Activated CD4-positive, CD25-positive, alpha-beta regulatory T cell (primary cell): ENCODE results near the gene ZBTB7A.

Source experiments
- DNase-seq, 4 experiments: peaks; one replicate each; lab custom pipeline; 2025; lab: John Stamatoyannopoulos, UW

ZBTB7A gene

DNA sequence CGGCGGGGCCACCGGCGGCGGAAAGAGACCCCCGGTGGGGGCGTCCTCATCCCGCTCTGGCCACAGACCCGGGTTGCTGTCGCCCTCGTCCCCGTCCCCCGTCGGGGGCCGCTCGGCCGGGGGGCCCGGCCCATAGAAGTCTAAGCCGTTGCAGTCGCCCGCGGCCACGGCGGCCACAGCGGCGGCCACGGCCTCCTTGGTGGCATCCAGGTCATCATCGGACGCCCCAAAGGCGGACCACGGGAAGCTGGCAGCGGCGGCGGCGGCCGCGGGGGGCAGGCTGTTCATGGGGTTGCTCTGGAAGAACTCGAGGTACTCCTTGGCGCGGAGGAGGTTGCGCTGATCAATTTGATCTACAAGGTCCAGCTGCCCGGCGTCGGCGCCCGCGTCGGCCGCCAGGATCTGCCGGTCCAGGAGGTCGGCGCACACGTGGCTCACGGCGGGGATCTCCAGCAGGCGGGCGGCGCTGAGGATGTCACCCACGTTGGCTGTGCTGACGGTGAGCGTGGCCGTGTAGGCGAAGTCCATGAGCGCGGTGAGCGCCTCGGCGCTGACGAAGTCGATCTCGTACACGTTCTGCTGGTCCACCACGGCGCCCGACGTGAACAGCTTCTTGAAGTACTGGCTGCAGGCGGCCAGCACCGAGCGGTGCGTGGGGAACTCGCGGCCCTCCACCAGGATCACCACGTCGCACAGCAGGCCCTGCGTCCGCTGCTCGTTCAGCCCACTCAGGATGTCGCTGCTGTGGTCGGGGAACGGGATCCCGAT, 12.1 kb downstream of the ZBTB7A start:
- DNase-seq: no peak

DNA sequence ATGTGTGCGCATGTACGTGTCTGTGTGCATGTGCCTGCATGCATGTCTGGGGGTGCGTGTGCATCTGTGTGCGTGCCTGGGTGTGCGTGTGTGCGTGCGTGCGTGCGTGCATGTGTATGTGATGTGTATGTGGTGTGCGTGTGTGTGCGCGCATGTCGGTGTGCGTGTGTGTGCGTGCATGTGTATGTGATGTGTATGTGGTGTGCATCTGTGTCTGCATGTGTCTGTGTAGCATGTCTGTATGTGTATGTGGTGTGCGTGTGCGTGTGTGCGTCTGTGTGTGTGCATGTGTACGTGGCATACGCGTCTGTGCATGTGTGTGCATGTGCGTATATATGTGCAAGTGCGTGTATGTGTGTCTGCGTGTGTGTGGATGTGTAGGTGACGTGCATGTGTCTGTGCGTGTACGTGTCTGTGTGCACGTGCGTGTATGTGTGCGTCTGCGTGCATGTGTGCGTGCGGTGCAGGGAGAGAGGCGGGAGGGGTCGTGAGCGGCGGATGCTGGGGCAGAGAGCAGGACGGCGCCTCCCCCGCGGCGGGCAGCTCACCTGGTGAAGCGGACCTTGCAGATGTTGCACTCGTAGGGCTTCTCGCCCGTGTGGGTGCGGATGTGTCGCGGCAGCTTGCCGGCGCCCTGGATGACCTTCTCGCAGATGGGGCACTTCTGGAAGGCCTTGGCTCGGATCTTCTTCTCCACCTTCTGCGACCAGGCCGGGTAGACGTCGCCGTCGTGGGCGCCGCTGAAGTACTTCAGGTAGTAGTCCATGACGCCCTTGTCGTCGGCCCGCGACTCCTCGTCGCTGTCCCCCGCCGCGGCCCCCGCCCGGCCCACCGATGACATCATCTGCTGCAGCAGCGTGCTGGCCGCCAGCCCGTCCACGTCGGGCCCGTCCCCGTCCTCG, 13.0 kb downstream of the ZBTB7A start:
- DNase-seq: no peak

DNA sequence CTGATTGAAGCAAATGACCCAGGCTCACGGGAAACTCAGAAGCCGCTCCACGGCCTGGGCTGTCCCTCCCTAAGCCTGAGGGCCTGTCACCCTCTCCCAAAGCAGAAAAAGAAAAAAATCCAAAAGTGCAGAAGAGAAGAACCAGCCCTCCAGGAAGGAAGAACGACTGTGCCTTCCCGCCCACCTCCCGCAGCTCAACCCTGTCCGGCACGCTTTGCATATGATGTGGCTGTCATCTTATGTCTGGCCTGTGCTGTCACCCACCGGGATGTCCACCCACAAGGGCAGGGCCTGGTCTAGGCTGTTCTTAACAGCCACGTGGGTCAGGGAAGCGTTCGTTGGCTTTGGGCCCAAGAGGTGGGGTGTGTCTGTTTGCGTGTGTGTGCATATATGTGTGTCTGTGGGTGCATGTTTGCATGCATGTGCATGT, 13.7 kb downstream of the ZBTB7A start:
- DNase-seq: no peak

DNA sequence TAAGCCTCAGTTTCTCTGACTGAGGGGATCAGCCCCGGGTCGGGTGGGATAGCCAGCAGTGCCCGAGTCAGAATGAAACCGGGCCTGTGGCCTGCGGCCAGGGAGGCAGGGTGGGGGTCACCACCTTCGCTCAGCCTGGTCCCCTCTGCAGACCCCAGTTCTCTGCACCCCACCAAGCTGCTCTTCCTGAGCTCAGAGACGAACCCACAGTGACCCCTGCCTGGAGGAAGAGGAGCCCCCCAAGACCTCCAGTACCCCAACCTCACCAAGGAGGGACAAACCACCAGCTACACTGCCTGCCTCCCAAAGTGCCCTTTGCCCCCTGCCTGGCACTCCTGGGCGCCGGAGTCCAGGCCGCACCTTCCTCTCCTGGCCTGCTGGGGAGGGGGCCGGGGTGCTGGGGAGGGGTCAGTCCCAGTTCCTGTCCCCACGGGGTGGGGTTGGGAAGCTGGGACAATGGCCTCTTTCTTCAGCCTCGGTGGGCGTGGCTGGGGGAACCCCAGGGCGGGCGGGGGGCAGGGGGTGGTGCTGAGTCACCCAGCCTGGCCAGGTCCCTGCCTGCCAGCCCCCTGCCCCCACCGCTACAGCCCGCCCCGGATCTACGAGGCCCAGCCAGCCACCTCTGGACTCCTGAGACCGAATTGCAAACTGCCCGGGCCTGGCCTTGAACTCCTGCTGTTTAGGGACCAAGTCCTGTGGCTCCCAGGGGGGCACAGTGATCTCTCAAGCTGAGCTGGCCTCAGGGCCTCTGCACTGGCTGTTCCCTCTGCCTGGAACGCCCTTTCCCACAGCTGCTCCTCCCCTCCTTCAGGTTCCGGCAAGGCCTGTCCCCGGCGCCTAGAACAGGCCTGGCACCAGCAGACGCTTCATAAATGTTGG, 14.3 kb downstream of the ZBTB7A start:
- DNase-seq: no peak

DNA sequence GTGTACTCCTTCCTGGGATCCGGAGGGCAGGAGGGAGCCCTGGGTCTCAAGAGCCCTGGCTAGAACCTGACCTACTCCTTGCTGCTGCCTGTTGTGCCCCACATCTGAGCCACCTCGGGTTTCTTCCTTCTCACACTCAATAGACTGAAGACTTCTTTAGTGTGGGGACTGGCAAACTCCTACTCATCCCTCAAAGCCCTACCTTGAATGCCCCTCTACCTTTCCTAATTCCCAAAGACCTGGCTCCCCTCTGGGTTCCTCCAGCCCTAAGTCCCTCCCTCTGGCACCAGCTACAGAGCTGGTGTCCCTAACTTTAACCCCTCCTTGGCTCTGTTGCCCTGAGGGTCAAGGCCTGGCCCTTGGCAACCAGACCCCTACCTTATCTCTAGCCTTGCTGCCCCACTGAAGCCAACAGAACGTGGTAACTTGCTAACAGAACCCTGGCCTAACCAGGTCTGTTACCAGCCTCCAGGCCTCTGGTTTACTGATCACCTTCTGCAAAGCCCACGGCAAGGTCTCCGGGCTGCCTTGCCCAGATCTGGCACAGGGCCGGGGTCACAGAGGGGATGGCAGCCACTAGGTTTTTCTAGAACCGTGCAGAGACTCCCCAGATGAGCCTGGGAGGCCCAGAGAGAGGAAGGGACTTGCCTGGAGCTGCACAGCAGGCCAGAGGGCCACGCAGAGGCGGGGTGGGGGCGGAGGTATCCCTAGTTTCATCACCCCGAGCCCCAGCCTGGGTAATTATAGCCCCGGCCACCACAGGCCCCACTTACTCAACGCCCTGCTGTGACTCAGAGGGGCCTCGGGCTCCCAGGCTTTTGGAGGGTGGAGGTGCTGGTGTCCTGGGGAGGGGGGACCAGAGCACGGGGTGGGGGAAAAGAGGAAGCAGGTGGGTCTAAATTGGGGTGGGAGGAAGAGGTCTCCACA, 15.3 kb downstream of the ZBTB7A start:
- no peak for DNase-seq

DNA sequence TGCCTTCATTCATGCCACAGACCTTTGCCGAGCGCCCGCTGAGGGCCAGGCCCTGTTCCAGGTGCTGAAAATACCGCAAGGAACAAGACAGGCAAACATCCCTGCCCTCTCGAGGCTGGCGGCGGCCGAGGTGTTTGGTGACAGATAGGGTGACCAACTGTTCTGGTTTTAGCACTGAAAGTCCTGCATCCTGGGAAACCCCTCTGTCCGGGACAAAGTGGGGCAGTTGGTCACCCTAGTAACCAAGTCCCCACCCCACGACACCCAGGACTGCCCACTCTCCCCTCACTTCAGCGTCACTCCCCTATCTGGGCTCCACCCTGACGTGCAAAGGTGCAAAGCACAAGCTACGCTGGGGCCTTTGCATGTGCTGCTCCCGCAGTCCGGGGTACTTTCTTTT, 17.3 kb downstream of the ZBTB7A start:
- no peak for DNase-seq

DNA sequence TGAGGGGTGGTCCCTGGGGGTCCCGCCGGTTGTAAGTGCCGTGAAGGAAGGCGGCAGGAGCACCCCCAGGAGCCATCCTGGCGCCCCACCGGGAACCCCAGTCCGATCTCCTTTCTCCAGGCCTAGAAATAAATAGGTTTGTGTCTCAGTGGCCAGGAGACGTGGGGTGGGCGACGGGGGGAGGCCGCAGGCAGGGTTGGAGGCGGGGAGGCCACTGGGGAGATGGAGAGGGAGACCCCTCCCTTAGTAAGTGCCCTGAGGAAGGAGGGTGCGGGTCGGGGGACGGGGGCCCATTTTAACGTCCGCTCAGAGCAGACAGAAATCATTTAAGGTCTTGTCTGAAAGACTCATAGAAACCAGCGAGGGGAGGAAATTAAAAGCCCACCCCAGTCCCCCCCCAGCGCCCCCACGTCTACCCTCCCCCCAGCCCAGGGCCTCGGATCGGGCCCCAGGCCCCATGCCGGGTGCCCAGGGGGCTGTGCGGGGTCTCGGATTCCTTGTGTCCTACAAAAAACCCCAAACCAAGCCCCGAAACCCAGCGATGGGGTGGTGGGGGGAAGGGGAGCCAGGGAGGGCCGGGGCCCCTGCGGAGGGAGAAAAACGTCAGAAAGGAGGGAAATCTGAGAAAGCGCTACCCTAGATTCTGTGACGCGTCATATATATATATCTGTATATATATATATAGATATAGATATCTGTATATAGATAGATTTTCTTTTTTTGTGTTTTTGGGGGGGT, 19.6 kb downstream of the ZBTB7A start:
- no peak for DNase-seq

DNA sequence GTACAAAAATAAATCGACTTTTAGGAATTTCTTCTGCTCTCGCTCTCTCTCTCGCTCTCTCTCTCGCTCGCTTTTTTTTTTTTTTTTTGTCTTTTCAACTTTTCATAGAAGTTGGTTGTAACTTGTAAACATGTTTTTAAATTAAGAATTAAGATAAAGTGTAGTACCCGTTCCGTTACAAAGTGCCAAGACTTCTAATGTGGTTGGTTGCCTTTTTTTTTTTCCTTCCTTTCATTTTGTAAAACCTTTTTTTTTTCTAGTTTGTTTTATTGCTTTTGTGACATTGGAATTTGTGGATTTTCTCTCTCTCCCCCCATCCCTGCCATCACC, 20.4 kb downstream of the ZBTB7A start:
- DNase-seq: no peak

DNA sequence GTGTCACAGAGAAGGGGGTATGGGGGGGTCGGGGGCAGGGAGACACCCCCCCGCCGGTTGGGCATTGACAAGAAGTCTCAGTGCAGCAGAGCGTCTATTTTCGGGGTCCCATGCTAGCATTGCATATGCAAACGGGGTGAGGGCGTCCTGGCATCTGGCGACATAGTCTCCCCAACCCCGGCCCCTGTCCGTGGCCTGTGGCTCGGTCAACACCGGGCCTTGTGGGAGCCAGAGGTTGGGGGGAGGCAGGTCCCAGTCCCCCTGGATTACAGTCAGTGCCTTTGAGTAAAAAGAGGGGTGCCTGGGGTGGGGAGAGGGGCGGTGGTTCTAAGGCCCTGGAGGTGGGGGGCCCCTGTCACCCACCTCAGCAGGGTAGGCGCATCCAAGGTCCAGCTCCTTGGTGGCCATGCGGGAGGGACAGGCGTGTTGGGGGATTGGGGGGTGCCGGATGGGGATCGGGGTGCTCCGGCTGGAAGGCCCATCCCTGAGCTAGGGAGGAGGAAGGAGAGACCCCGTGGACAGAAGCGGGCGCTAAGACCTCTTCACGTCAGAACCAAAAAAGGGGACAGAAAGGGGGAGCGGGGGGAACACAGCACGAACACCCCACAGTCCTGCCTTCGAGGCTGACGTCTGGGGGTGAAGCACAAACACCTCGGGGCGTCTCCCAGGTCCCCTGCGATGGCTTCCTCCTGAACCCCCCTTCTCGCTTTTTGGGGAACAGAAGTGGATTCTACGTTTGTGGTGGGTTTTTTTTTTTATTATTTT, 20.9 kb downstream of the ZBTB7A start:
- no peak for DNase-seq

DNA sequence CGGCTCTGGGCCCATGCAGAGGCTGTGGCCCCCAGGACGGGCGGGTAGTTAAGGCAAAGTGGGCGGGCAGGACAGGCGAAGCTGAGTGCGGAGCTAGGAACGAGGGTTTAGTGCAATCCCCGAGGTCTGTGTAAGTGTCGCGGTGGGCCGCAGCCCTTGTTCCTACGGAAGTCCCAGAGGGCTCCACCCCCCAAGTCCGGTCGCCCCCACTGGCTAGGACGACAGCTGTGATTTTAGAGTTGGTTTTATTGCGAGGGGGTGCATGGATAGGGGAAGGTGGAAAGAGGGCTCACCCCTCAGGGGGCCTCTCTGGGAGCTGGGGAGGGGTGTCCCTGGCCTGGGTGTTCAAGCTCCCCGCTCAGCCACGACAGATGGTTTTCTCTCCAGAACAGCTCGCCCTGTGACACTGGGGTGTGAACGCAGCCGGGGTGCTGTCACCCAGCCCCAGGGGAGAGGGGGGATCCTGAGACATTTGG, 21.7 kb downstream of the ZBTB7A start:
- no peak for DNase-seq

DNA sequence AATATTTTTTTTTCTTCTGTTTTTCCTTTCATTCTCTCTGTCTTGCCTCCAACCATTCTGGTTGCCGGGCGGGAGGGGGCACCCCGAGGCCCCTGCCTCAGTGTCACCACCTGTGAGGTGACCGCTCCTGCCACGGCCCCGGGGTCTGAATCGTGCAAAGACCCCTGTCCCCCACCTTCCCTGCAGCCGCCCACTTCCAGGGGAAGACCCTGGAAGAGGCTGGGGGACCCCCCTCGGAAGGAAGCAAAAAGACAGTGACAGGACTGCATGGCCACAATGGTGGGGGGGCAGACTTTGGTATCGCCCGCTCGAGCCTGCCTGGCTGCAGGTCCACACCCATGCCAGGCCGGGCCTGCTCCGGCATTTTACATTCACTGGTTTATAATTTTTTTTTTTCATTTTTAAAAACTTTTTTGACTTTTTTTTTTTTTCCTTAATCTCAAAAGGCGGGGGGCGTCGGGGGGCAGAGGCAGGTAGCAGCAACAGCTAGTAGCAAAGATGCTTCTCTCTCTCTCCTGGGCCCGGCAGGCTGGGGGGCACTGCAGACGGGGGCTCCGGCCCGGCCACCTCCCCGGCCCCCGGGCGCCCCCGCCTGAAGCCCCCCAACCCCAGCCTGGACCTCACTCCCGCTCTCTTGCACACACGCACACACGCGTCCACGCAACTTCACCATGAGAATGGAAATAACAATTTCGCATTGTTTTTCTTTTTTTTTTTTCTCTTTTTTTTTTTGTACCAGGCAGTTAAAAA, 22.6 kb downstream of the ZBTB7A start:
- DNase-seq: no peak

DNA sequence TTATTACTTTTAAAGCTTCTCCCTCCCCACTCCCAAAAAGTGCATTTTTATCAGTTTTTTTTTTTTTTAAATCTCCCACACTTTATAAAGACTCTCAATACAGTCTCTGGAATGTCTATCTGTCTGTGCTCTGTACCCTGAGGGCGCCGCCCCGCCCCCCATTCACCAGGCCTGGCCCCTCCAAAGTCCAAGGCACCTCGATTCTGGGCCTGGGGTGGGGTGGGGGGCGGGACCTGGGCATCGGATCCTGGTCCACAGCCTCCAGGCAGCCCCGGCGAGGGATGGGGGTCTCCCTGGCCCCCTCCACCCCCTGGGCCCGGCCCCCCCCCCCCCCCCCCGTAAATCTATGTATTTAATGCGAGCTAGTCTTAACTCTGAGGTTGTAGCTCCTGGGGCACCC, 23.3 kb downstream of the ZBTB7A start:
- no peak for DNase-seq

DNA sequence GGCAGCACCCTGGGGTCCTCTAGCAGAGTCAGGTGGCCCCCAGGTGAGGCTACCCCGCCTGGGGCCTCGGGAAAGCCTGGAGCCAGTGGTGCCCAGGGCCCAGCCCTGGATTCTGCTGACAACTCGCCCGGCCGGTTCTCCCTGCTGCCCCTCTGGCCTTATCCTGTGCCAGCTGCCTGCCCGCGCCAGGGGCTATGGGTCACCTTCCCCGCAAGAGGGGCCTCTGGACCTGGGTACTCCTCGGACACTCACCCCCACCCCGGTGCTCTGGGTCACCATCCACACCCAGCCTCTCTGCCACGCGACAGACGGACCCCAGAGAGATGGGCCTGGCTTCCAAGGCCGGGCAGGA, 24.0 kb downstream of the ZBTB7A start:
- DNase-seq: no peak

DNA sequence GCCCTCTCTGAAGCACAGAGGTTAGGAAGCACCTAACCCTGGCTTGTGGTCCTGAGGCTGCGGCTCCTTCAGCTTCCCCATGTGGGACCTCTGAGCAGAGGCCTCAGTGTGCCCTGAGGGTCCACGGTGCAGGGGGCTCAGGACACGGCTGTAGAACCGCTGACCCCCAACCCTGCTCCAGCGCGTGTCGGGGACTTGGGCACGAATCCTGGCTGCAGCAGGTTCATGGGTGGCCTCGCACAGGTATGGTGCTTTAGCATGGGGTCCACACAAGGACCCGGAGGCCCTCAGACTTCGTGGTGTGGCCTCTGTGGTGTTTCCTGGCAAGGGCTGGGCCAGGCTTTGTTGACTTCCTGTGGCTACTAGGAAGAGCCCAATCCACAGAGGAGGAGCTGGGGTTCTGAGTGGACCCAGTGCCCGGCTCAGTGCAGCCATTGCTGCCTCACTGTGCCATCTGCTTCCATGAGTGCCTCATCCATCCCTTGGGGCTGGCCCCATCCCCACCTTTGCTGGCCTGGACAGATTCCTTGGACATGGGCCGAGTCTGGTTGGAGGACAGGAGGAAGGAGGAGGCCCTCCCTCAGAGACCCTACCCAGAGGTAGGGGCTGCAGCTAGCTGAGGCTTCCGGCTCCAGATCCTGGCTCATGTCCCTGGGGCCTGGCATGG, 24.5 kb downstream of the ZBTB7A start:
- no peak for DNase-seq

DNA sequence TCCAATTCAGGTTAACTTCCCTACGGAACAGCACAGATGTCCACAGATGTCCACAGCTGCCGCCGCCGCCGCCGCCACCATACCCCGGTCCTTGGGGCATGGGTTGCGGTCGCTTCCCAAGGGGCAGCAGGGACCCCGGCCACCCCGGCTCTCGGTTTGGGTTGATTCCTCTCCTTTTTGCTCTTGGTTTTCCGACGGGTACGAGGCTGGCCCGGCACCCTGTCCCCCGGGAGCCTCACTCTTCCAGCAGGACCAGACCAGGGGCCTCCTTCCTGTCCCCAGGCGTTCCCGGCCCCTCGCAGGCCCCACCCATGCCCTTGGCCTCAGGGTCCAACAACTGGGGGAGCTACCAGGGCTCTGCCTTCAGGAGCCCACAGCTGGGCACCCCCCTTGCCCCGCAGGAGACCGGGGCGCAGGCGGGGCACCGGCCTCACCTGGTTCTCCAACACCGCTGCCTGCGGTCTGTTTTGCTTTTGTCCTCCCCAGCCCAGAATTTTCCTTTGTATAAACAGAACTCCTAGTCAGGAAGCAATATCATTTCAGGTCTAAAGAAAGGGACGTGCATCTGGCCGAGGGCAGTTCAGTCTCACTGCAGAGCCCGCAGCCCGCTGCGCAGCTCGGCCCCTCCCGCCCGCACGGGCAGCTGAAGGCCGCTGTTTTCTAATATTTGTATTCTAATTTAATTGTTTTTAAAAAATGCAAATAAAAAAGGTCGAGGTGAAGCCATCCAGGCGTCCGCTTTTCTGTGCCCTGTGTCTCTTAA, 27.9 kb downstream of the ZBTB7A start:
- no peak for DNase-seq

DNA sequence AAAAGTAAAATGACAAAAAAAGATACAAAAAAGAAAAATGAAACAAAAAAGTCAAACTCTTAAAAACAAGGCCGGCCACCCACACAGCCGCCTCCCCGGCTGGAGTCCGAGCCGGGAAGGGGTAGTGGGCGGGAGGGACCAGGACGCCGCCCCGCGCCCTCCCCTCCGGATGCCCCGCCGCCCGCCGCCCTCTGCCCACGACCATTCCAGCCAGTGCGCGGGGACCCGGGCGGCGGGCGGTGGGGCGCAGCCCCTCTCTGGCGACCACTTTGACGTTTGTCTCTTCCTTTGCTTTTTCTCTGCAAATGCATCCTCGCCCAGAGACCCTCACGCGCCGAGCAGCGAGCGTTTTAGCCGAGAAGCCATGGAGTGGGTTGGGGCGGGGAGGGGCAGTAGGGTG, 28.6 kb downstream of the ZBTB7A start:
- DNase-seq: no peak

DNA sequence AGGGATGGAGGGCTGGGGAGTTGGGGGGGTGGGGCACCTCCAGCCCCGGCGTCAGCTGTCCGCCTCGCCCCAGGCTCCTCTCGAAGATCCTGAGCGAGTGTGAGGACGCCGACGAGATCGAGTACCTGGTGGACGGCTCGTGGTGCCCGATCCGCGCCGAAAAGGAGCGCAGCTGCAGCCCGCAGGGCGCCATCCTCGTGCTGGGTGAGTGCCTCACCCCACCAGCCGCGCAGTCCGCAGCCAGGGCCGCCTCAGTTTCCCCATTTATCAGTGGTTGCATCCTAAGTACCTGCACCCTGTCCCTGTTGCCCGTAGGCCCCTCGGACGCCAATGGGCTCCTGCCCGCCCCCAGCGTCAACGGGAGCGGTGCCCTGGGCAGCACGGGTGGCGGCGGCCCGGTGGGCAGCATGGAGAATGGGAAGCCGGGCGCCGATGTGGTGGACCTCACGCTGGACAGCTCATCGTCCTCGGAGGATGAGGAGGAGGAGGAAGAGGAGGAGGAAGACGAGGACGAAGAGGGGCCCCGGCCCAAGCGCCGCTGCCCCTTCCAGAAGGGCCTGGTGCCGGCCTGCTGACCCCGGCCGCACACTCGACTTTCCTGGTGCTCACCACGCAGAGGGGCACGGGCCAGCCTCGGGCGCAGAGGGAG, 29.3 kb downstream of the ZBTB7A start:
- no peak for DNase-seq
